ENCODE measurements around the gene CCDC27. TPM values are rescaled to one million over a fixed set of nuclear protein-coding genes. Genes with fewer than 3 reads are reported as not detected.

The CCDC27 gene
- total RNA-seq, 6 donors from 2014 or later, result not detected

DNA sequence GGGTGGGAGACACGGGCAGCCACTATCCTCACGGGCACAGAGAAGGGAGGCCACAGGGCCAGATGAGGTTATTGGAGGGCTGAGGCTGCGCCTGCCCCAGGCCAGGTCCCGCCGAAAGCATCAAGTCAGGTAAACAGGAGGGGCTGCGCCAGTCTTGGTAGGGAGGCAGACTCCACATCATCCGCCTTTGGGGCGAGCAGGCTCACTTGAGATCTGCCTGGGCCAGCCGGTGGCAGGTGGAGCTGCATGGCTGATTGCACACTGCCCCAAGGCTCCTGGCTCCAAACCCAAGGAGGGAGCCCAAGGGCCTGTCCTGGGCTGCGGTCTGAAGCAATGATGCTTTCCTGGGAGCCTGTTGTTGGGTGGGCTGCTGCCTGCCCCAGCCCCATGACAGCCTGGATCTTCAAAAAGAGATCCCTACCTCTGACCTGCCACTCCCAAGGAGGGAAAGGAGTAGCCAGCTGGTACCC, 24.9 kb downstream of the CCDC27 start:
- Histone ChIP-seq H3K4me1 (peaks cover 17 to 47% (median 40%) of the 10 kb centered on the region in 4 donors), H3K36me3 (peaks cover 16 to 39% (median 31%) of the 10 kb centered on the region in 4 donors), H3K27me3 (no peaks in the 10 kb centered on the region), H3K4me3 (no peak overlapping the region), H3K9me3 (no peaks in the 10 kb centered on the region), H3K27ac (no peak overlapping the region)
- 89% methylated on average over 9 of the region's 10 CpGs; no CpG with 5 or more reads in 1 of the 2 donors for WGBS, 2 donors
- ATAC-seq (ENCODE audit: low FRiP score in 2 of 2) (no peak), DNase-seq (no peak)
- TF ChIP-seq POLR2AphosphoS5 (IDR thresholded peaks at IDR 0.05) (no peak), POLR2A (IDR thresholded peaks at IDR 0.05) (no peak), EP300 (IDR thresholded peaks at IDR 0.05) (no peak)
- TF ChIP-seq, protein P1, sequence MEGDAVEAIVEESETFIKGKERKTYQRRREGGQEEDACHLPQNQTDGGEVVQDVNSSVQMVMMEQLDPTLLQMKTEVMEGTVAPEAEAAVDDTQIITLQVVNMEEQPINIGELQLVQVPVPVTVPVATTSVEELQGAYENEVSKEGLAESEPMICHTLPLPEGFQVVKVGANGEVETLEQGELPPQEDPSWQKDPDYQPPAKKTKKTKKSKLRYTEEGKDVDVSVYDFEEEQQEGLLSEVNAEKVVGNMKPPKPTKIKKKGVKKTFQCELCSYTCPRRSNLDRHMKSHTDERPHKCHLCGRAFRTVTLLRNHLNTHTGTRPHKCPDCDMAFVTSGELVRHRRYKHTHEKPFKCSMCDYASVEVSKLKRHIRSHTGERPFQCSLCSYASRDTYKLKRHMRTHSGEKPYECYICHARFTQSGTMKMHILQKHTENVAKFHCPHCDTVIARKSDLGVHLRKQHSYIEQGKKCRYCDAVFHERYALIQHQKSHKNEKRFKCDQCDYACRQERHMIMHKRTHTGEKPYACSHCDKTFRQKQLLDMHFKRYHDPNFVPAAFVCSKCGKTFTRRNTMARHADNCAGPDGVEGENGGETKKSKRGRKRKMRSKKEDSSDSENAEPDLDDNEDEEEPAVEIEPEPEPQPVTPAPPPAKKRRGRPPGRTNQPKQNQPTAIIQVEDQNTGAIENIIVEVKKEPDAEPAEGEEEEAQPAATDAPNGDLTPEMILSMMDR (IDR thresholded peaks at IDR 0.05), result no peak

GRCh38 chr1:3777647-3778589, 25.7 kb downstream of the CCDC27 start:
- TF ChIP-seq, protein P1 (IDR thresholded peaks at IDR 0.05), result no peak
- TF ChIP-seq EP300 (IDR thresholded peaks at IDR 0.05) (no peak), POLR2AphosphoS5 (IDR thresholded peaks at IDR 0.05) (no peak), POLR2A (IDR thresholded peaks at IDR 0.05) (no peak)
- peaks cover 22 to 47% (median 39%) of the 10 kb centered on the region in 4 donors for H3K36me3 ChIP-seq
- WGBS, 2 donors, result 86 to 89% methylated on average over 6 to 18 of the region's 20 CpGs

GRCh38 chr1:3778590-3779264, 26.5 kb downstream of the CCDC27 start:
- no peak for ATAC-seq (ENCODE audit: low FRiP score in 2 of 2)
- peak in 1 of 2 donors; percentile 65 for DNase-seq
- H3K4me3 ChIP-seq, result no peak overlapping the region
- peaks cover 12 to 33% (median 27%) of the 10 kb centered on the region in 4 donors for H3K4me1 ChIP-seq
- no peaks in the 10 kb centered on the region for H3K27me3 ChIP-seq
- no peak overlapping the region for H3K27ac ChIP-seq
- no peaks in the 10 kb centered on the region for H3K9me3 ChIP-seq
- peaks cover 25 to 55% (median 46%) of the 10 kb centered on the region in 4 donors for H3K36me3 ChIP-seq
- 80 to 84% methylated on average over 5 to 12 of the region's 14 CpGs for WGBS, 2 donors
- TF ChIP-seq EP300 (IDR thresholded peaks at IDR 0.05) (no peak), POLR2A (IDR thresholded peaks at IDR 0.05) (no peak), POLR2AphosphoS5 (IDR thresholded peaks at IDR 0.05) (no peak)
- TF ChIP-seq, protein P1 (IDR thresholded peaks at IDR 0.05), result peak in 1 of 6 experiments; percentile 8

More at GRCh38 chr1:3777647-3778589, 25.7 kb downstream of the CCDC27 start:
- peaks cover 15 to 42% (median 35%) of the 10 kb centered on the region in 4 donors for H3K4me1 ChIP-seq
- peak in 1 of 2 donors; percentile 62 for DNase-seq
- no peaks in the 10 kb centered on the region for H3K9me3 ChIP-seq
- no peak overlapping the region for H3K4me3 ChIP-seq
- ATAC-seq (ENCODE audit: low FRiP score in 2 of 2), result no peak
- no peaks in the 10 kb centered on the region for H3K27me3 ChIP-seq
- no peak overlapping the region for H3K27ac ChIP-seq

DNA sequence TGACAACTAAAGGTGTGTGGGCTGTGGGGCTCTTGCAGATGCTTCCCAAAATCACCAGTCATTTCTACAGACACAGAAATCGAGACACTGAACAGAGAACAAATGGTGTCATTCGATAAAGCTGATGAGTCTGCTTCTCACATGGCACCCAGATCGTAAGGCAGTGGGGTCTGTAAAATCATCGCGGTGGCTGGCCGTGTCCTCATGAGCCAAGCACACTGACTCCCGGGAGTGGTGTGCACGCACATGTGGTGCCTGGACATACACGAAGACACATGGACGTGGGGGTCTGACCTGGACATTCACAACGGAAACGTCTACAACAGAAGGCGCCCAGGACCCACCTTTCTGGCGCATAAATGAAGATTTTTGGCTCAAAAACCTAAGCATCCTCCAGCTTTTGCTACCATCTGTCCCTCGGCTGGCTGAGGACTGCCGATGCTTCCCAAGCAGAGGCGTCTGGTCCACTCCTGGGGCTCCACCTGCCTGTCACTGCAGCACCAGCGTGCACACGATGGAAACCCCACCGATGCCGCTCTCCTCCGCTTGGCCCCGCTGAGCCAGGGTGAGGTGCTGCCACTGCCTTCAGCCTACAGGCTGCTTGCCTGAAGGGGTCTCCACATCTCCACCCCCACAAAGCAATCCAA, 27.1 kb downstream of the CCDC27 start:
- Histone ChIP-seq H3K36me3 (peaks cover 29 to 62% (median 52%) of the 10 kb centered on the region in 4 donors), H3K9me3 (no peaks in the 10 kb centered on the region), H3K4me1 (peaks cover 12 to 27% (median 23%) of the 10 kb centered on the region in 4 donors), H3K27me3 (no peaks in the 10 kb centered on the region), H3K4me3 (no peak overlapping the region), H3K27ac (no peak overlapping the region)
- DNase-seq (no peak), ATAC-seq (ENCODE audit: low FRiP score in 2 of 2) (no peak)
- WGBS, 2 donors, result 92 to 94% methylated on average over 17 to 23 of the region's 23 CpGs
- TF ChIP-seq, protein P1 (IDR thresholded peaks at IDR 0.05), result no peak
- TF ChIP-seq POLR2AphosphoS5 (IDR thresholded peaks at IDR 0.05) (no peak), POLR2A (IDR thresholded peaks at IDR 0.05) (no peak), EP300 (IDR thresholded peaks at IDR 0.05) (no peak)
